ENCODE results near the gene ALAS1.

- TF ChIP-seq HDGF (IDR thresholded peaks at IDR 0.05; ENCODE audit: borderline replicate concordance), result no peak
- no peak for TF ChIP-seq NFRKB (IDR thresholded peaks at IDR 0.05)
Observed at GRCh38 chr3:52247409-52248164, 49.6 kb downstream of the ALAS1 start.
